Mucosa of descending colon (tissue), 3 donors: Measurements from ENCODE around the gene NEURL1B. TPM values are rescaled to one million over a fixed set of nuclear protein-coding genes. Genes with fewer than 3 reads are reported as not detected.

Source experiments
- ATAC-seq: fragments of 200-7000 bp; cut with Tn5 transposase; one replicate; pipeline ENCODE4 v1.9.1; 2020; ENCODE audit warnings: mild to moderate bottlenecking, moderate library complexity
- DNase-seq, 3 donors: peaks; one replicate each; pipeline ENCODE4 v3.0.0-alpha.2; 2020
- H3K36me3 ChIP-seq: fragments of 200-600 bp; one replicate; pipeline ENCODE4 v1.8.0; 2021; ENCODE audit warnings: low read depth, mild to moderate bottlenecking
- H3K4me1 ChIP-seq: fragments of 200-600 bp; one replicate; pipeline ENCODE4 v1.8.0; 2021; ENCODE audit warnings: low read depth, mild to moderate bottlenecking
- H3K4me3 ChIP-seq: fragments of 200-600 bp; one replicate; pipeline ENCODE4 v1.8.0; 2021; ENCODE audit warnings: mild to moderate bottlenecking
- H3K9me3 ChIP-seq: fragments of 200-600 bp; one replicate; pipeline ENCODE4 v1.8.0; 2021; ENCODE audit warnings: mild to moderate bottlenecking
- CTCF ChIP-seq: fragments of 200-600 bp; IDR thresholded peaks from one replicate; pipeline ENCODE4 v1.8.0; 2022; ENCODE audit warnings: antibody characterized with exemption, mild to moderate bottlenecking
- intact Hi-C, 2 donors: fragments of 100-400 bp; cut with DNase I in 1 of 2; cut with micrococcal nuclease in 1 of 2; formaldehyde crosslinking; loops; one replicate each; pipeline versions ENCODE4 v1.11.0 to v1.11.1; 2022; cut with DNase I, micrococcal nuclease
- total RNA-seq, 3 donors: library from RNA; stranded (reverse); fragmentation: NEBNext Ultra II Directional in 2 of 3; extraction: Animal tissue kit (Norgen Biotek cat#: 25700) in 2 of 3; gene quantifications; one replicate each; pipeline versions ENCODE4 v1.2.1 to v1.2.4, GENCODE V29; 2021 to 2023
- donor health status: DM: no; HTN: no; CAD: no; lungs with moderate emphysema.
- donor health status: DM: no; HTN: no; CAD: no.
- donor health status: DM: no; HTN: yes; CAD: no.

The NEURL1B gene
- total RNA-seq, 3 donors from 2014 or later = 65.7 to 97.6 (median 96.6) TPM

- no peak for TF ChIP-seq CTCF
- H3K4me3 ChIP-seq = no peak overlapping the region
- no peaks in the 10 kb centered on the region for H3K4me1 ChIP-seq
- no peak for ATAC-seq
- intact Hi-C loops = no loop called here
- H3K9me3 ChIP-seq = no peaks in the 10 kb centered on the region
- H3K36me3 ChIP-seq = no peaks in the 10 kb centered on the region
- no peak for DNase-seq
These were observed 82.4 kb downstream of the NEURL1B start for GRCh38 chr5:172723508-172723907.

GRCh38 chr5:172724242-172725183 is 83.5 kb downstream of the NEURL1B start:
- no peak for TF ChIP-seq CTCF
- intact Hi-C loops = no loop called here
- no peak for ATAC-seq

GRCh38 chr5:172725273-172725672 is 84.2 kb downstream of the NEURL1B start:
- Histone ChIP-seq H3K4me1 (no peaks in the 10 kb centered on the region), H3K36me3 (no peaks in the 10 kb centered on the region), H3K9me3 (no peaks in the 10 kb centered on the region), H3K4me3 (no peak overlapping the region)
- intact Hi-C loops = no loop called here
- ATAC-seq (no peak), DNase-seq (no peak)
- no peak for TF ChIP-seq CTCF

More at GRCh38 chr5:172724242-172725183, 83.5 kb downstream of the NEURL1B start:
- no peak for DNase-seq
- Histone ChIP-seq H3K9me3 (no peaks in the 10 kb centered on the region), H3K4me1 (no peaks in the 10 kb centered on the region), H3K36me3 (no peaks in the 10 kb centered on the region), H3K4me3 (no peak overlapping the region)

GRCh38 chr5:172725785-172726184 is 84.7 kb downstream of the NEURL1B start:
- Histone ChIP-seq H3K4me1 (no peaks in the 10 kb centered on the region), H3K36me3 (no peaks in the 10 kb centered on the region), H3K9me3 (no peaks in the 10 kb centered on the region), H3K4me3 (no peak overlapping the region)
- intact Hi-C loops = no loop called here
- DNase-seq = no peak
- no peak for ATAC-seq
- no peak for TF ChIP-seq CTCF

GRCh38 chr5:172726966-172727365 is 85.9 kb downstream of the NEURL1B start:
- Histone ChIP-seq H3K4me3 (no peak overlapping the region), H3K36me3 (no peaks in the 10 kb centered on the region), H3K9me3 (no peaks in the 10 kb centered on the region), H3K4me1 (no peaks in the 10 kb centered on the region)
- DNase-seq = no peak
- no peak for TF ChIP-seq CTCF
- ATAC-seq = no peak
- intact Hi-C loops = no loop called here
